Muscle of back (tissue), 11 donors: ENCODE results near the gene BANP. TPM values are rescaled to one million over a fixed set of nuclear protein-coding genes. Genes with fewer than 3 reads are reported as not detected.
"Not testable (repeated sequence)": the region's sequence is repeated elsewhere in the genome, so short reads cannot be mapped to it uniquely, and the experiment has no call there.

Source experiments
- DNase-seq, 3 donors: peaks; one replicate each; pipeline versions ENCODE4 v3.0.0 to v3.0.0-alpha.2; 2013
- polyA plus RNA-seq, 10 donors: library from polyadenylated mRNA; unstranded; fragments of 120-200 nt; gene quantifications; one replicate each; pipeline ENCODE4 v1.2.1, GENCODE V29; 2013; ENCODE audit not compliant: insufficient read length in 10 of 10

The BANP gene
- polyA plus RNA-seq, 10 donors: 10.4 to 15.2 (median 13.2) TPM

GRCh38 chr16:88099563-88099890 lies 148.3 kb downstream of the BANP start:
- no peak for DNase-seq

GRCh38 chr16:88099956-88100355 lies 148.7 kb downstream of the BANP start:
- DNase-seq: not testable (repeated sequence)

GRCh38 chr16:88100801-88101622 lies 149.8 kb downstream of the BANP start:
- peak in 2 of 3 donors; percentile 54 to 78 for DNase-seq

- not testable (repeated sequence) for DNase-seq
Observed at GRCh38 chr16:88101623-88102105, 150.4 kb downstream of the BANP start.

- no peak for DNase-seq
Observed at GRCh38 chr16:88102597-88102996, 151.4 kb downstream of the BANP start.

- DNase-seq: no peak
Observed at GRCh38 chr16:88103011-88103410, 151.8 kb downstream of the BANP start.

- DNase-seq: no peak
Observed at GRCh38 chr16:88103581-88104188, 152.5 kb downstream of the BANP start.

GRCh38 chr16:88104363-88104762 lies 153.1 kb downstream of the BANP start:
- DNase-seq: not testable (repeated sequence)

GRCh38 chr16:88105574-88106140 lies 154.4 kb downstream of the BANP start:
- not testable (repeated sequence) for DNase-seq

- DNase-seq: not testable (repeated sequence)
Observed at GRCh38 chr16:88106566-88106965, 155.3 kb downstream of the BANP start.

- no peak for DNase-seq
Observed at GRCh38 chr16:88108762-88109161, 157.5 kb downstream of the BANP start.

GRCh38 chr16:88109726-88110621 lies 158.7 kb downstream of the BANP start:
- not testable (repeated sequence) for DNase-seq

GRCh38 chr16:88110875-88111494 lies 159.8 kb downstream of the BANP start:
- DNase-seq: not testable (repeated sequence)

- DNase-seq: not testable (repeated sequence)
Observed at GRCh38 chr16:88111976-88112375, 160.7 kb downstream of the BANP start.

- DNase-seq: no peak
Observed at GRCh38 chr16:88113545-88114045, 162.4 kb downstream of the BANP start.

- DNase-seq: not testable (repeated sequence)
Observed at GRCh38 chr16:88114541-88115228, 163.5 kb downstream of the BANP start.

GRCh38 chr16:88116121-88116520 lies 164.9 kb downstream of the BANP start:
- no peak for DNase-seq

- no peak for DNase-seq
Observed at GRCh38 chr16:88117476-88117868, 166.2 kb downstream of the BANP start.

GRCh38 chr16:88118376-88118775 lies 167.1 kb downstream of the BANP start:
- no peak for DNase-seq
